Measurements from ENCODE around the gene ATG16L1.

- TF ChIP-seq EZH2 (IDR thresholded peaks at IDR 0.05) = no peak
- no peak for TF ChIP-seq POLR2AphosphoS5 (IDR thresholded peaks at IDR 0.05; ENCODE audit: borderline replicate concordance, low read depth, low read length)
- TF ChIP-seq FOXP2 (optimal IDR thresholded peaks at IDR 0.05; ENCODE audit: control extremely low read depth, extremely low read length, insufficient read depth) = no peak
These were observed 14.5 kb downstream of the ATG16L1 start for GRCh38 chr2:233265899-233266431.

Measured in SK-N-MC (cell line).